ENCODE data around the gene SLC41A3. TPM values are rescaled to one million over a fixed set of nuclear protein-coding genes. Genes with fewer than 3 reads are reported as not detected.
"Not testable (repeated sequence)": the region's sequence is repeated elsewhere in the genome, so short reads cannot be mapped to it uniquely, and the experiment has no call there.

Gene SLC41A3
- total RNA-seq, 2 experiments from 2014 or later, result 25.6 to 30.0 TPM

DNA sequence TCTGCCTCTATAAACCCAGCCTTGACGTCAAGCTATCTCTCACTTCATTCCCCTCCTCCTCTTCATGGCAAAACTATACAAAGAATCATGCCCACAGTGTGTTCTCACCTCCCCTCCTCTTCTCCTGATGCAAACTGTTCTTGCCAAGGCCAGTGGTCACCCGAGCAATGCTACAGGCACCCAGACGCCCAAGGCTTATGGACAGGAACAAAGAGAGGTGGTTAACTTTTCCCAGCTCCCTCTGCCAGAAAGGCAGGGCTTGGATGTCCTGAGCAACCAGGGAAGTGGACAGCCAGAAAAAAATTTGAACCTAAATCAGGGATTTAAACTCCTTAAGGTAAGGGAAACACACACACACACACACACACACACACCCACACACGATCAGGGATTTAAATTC is 5.1 kb downstream of the SLC41A3 start:
- ChIA-PET POLR2A (no interaction called here), CTCF (no interaction called here)
- Mint-ChIP-seq H3K4me1 (peaks cover 5% of the 10 kb centered on the region), H3K27me3 (no peaks in the 10 kb centered on the region), H3K36me3 (ENCODE audit: low read depth) (no peaks in the 10 kb centered on the region), H3K27ac (no peak overlapping the region), H3K9me3 (peaks cover under 1% of the 10 kb centered on the region), H3K4me3 (no peak overlapping the region)
- no peak for DNase-seq

GRCh38 chr3:126077754-126078153 is 6.2 kb downstream of the SLC41A3 start:
- Mint-ChIP-seq H3K27me3 (no peaks in the 10 kb centered on the region), H3K27ac (no peak overlapping the region), H3K4me1 (peaks cover under 1% of the 10 kb centered on the region), H3K36me3 (ENCODE audit: low read depth) (peaks cover 2% of the 10 kb centered on the region), H3K9me3 (peaks cover 3% of the 10 kb centered on the region), H3K4me3 (no peak overlapping the region)
- ChIA-PET CTCF (no interaction called here), POLR2A (no interaction called here)
- DNase-seq, result no peak

DNA sequence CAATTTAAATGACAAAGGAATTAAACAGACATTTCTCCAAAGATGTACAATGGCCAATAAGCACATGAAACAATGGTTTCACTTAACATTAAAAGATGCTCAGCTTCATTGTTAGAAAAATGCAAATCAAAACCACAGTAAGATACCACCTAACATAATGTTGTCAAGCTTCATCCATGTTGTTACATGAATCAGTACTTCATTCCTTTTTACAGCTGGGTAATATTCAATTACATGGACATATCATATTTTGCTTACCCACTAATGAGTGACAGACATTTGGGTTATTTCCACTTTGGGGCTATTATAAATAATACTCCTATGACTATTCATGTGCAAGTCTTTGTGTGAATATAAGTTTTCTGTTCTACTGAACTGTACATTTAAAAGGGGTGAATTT is 7.8 kb downstream of the SLC41A3 start:
- H3K27ac Mint-ChIP-seq, result no peak overlapping the region
- peaks cover 3% of the 10 kb centered on the region for H3K9me3 Mint-ChIP-seq
- CTCF ChIA-PET, result no interaction called here
- H3K4me3 Mint-ChIP-seq, result no peak overlapping the region
- DNase-seq, result no peak
- POLR2A ChIA-PET, result no interaction called here
- H3K4me1 Mint-ChIP-seq, result no peaks in the 10 kb centered on the region
- peaks cover 4% of the 10 kb centered on the region for H3K36me3 Mint-ChIP-seq (ENCODE audit: low read depth)
- H3K27me3 Mint-ChIP-seq, result no peaks in the 10 kb centered on the region

- Mint-ChIP-seq H3K9me3 (peaks cover 3% of the 10 kb centered on the region), H3K27me3 (no peaks in the 10 kb centered on the region), H3K4me3 (no peak overlapping the region), H3K4me1 (no peaks in the 10 kb centered on the region), H3K36me3 (ENCODE audit: low read depth) (peaks cover 6% of the 10 kb centered on the region), H3K27ac (no peak overlapping the region)
- no peak for DNase-seq
- ChIA-PET CTCF (no interaction called here), POLR2A (interaction anchor here (0.8 kb wide), 1 partner anchor 14 kb away, joined by 5 read pairs; the partner anchor contains the start of gene SLC41A3)
These were observed 13.8 kb downstream of the SLC41A3 start for GRCh38 chr3:126070146-126070545.

GRCh38 chr3:126067959-126068358 is 16.0 kb downstream of the SLC41A3 start:
- Mint-ChIP-seq H3K36me3 (ENCODE audit: low read depth) (peaks cover 6% of the 10 kb centered on the region), H3K27ac (no peak overlapping the region), H3K4me3 (no peak overlapping the region), H3K4me1 (peaks cover 6% of the 10 kb centered on the region), H3K9me3 (no peaks in the 10 kb centered on the region), H3K27me3 (no peaks in the 10 kb centered on the region)
- POLR2A ChIA-PET, result no interaction called here
- CTCF ChIA-PET, result no interaction called here
- DNase-seq, result no peak

DNA sequence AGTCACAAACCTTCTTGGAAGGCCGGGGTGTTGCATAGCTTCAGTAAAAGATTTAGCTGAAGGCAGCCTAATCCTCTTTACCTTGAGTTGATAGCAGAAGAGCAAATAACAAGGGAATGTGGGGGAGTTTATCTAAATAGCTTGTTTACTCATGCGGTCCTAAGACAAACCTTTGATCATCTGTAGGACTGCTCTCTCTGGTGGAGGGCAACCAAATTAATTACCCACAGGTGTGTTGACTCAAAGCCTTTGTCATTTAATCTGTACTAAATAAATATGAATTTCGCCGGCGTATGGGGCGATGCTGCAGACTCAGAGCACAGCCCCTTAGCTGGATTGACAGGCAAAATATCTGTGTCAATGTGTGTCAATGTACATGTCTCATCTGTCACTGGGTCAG is 17.2 kb downstream of the SLC41A3 start:
- POLR2A ChIA-PET; CTCF ChIA-PET; H3K36me3 Mint-ChIP-seq (ENCODE audit: low read depth); H3K4me1 Mint-ChIP-seq; H3K27ac Mint-ChIP-seq; DNase-seq; H3K9me3 Mint-ChIP-seq; H3K27me3 Mint-ChIP-seq; H3K4me3 Mint-ChIP-seq: not testable (repeated sequence)

DNA sequence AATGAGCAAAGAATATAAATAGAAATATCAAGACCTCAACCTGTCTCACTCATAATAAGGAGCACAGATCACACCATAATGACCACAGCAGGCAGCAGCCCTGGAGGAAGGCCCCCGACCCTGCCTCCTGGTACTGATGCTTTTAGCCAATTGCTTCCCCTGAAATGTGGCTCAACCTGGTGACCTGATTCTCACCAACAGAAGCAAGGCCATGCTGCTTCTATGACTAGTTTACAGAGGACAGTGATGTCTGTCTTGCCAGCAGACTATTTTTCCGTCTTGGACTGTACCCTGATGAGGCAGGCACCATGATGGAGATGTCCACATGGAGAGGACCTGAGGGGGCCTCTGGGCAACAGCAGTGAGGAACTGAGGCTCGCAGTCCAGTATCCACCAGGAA is 18.0 kb downstream of the SLC41A3 start:
- Mint-ChIP-seq H3K27me3 (no peaks in the 10 kb centered on the region), H3K4me3 (no peak overlapping the region), H3K27ac (no peak overlapping the region), H3K9me3 (no peaks in the 10 kb centered on the region), H3K36me3 (ENCODE audit: low read depth) (peaks cover 3% of the 10 kb centered on the region), H3K4me1 (peaks cover 6% of the 10 kb centered on the region)
- POLR2A ChIA-PET, result interaction anchor here (1.3 kb wide), 1 partner anchor 14 kb away, joined by 3 read pairs; no protein-coding TSS in a partner anchor
- no peak for DNase-seq
- CTCF ChIA-PET, result no interaction called here

- ChIA-PET POLR2A (interaction anchor here (1.3 kb wide), 1 partner anchor 16 kb away, joined by 3 read pairs; no protein-coding TSS in a partner anchor), CTCF (no interaction called here)
- no peak for DNase-seq
- H3K9me3 Mint-ChIP-seq, result no peaks in the 10 kb centered on the region
- no peak overlapping the region for H3K27ac Mint-ChIP-seq
- peaks cover 6% of the 10 kb centered on the region for H3K4me1 Mint-ChIP-seq
- H3K27me3 Mint-ChIP-seq, result no peaks in the 10 kb centered on the region
- H3K36me3 Mint-ChIP-seq (ENCODE audit: low read depth), result peaks cover 3% of the 10 kb centered on the region
- no peak overlapping the region for H3K4me3 Mint-ChIP-seq
These were observed 19.2 kb downstream of the SLC41A3 start for GRCh38 chr3:126064627-126065258.

GRCh38 chr3:126063358-126063965 is 20.5 kb downstream of the SLC41A3 start:
- ChIA-PET POLR2A (no interaction called here), CTCF (interaction anchor here (1.4 kb wide), 1 partner anchor 23 kb away, joined by 4 read pairs; no protein-coding TSS in a partner anchor)
- H3K4me1 Mint-ChIP-seq, result peaks cover 6% of the 10 kb centered on the region
- no peaks in the 10 kb centered on the region for H3K27me3 Mint-ChIP-seq
- DNase-seq, result no peak
- peaks cover 3% of the 10 kb centered on the region for H3K36me3 Mint-ChIP-seq (ENCODE audit: low read depth)
- H3K27ac Mint-ChIP-seq, result no peak overlapping the region
- H3K9me3 Mint-ChIP-seq, result no peaks in the 10 kb centered on the region
- H3K4me3 Mint-ChIP-seq, result no peak overlapping the region

DNA sequence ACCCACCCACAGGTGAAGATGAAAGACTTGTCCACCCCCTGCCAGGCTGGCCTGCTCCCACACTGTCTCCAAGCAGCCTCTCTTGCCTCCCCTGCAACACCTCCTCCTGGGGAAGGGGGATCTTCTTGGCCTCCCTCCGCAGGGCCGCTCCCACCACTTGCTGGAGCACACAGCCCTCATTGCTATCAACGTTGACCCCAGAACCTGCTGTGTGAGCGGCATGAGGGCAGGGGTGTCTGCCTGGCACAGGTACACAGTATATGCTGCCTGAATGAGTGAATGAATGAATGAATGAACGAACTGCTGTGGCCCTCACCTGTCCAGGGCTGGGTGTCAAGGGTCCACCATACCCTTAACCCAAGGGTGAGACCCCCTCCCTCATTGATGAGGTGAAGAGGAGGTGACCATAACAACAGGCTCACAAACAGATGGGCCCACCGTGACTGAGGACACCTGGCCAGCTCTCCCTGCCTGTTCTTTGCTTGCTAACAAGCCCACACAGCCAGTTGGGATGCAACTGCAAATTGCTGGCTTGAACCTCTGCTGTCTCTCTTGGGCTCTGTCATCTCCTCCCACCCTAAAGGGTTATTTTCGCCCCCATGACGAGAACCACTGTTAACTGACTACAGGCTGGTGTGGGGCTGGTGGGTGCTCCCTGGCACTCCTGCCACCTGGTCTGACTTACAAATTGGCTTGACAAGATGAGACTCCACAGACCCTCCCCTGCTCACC is 22.5 kb downstream of the SLC41A3 start:
- no peak overlapping the region for H3K4me3 Mint-ChIP-seq
- ChIA-PET CTCF (no interaction called here), POLR2A (no interaction called here)
- H3K27ac Mint-ChIP-seq, result no peak overlapping the region
- H3K36me3 Mint-ChIP-seq (ENCODE audit: low read depth), result peaks cover 2% of the 10 kb centered on the region
- H3K4me1 Mint-ChIP-seq, result peaks cover 6% of the 10 kb centered on the region
- DNase-seq, result no peak
- H3K9me3 Mint-ChIP-seq, result no peaks in the 10 kb centered on the region
- H3K27me3 Mint-ChIP-seq, result no peaks in the 10 kb centered on the region

- Mint-ChIP-seq H3K4me1 (peaks cover 6% of the 10 kb centered on the region), H3K27me3 (no peaks in the 10 kb centered on the region), H3K9me3 (no peaks in the 10 kb centered on the region), H3K27ac (no peak overlapping the region), H3K4me3 (no peak overlapping the region), H3K36me3 (ENCODE audit: low read depth) (no peaks in the 10 kb centered on the region)
- ChIA-PET CTCF (no interaction called here), POLR2A (no interaction called here)
- DNase-seq, result no peak
These were observed 23.2 kb downstream of the SLC41A3 start for GRCh38 chr3:126060613-126061145.

DNA sequence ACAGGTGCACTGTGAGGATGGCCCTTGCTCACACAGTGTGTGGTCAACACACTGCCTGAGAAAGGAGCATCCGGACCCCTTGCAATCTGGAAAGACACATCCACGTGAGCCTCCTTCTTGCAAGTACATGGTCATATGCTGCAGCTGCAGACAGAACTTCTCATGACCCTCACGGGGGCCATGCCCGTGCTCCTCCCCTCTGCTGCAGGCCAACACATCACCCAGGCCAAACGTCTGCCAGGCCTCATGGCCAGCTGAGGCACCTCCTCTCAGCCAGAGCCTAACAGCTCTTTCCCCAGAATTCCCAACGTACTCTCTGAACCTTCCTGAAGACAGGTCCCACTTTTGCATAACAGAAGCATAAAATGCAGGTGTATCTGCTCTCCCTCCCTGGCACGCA is 25.3 kb downstream of the SLC41A3 start:
- Mint-ChIP-seq H3K4me3 (no peak overlapping the region), H3K4me1 (peaks cover 7% of the 10 kb centered on the region), H3K27ac (no peak overlapping the region), H3K27me3 (no peaks in the 10 kb centered on the region), H3K36me3 (ENCODE audit: low read depth) (no peaks in the 10 kb centered on the region), H3K9me3 (no peaks in the 10 kb centered on the region)
- no peak for DNase-seq
- ChIA-PET CTCF (interaction anchor here (0.8 kb wide), 1 partner anchor 12 kb away, joined by 3 read pairs; no protein-coding TSS in a partner anchor), POLR2A (no interaction called here)

DNA sequence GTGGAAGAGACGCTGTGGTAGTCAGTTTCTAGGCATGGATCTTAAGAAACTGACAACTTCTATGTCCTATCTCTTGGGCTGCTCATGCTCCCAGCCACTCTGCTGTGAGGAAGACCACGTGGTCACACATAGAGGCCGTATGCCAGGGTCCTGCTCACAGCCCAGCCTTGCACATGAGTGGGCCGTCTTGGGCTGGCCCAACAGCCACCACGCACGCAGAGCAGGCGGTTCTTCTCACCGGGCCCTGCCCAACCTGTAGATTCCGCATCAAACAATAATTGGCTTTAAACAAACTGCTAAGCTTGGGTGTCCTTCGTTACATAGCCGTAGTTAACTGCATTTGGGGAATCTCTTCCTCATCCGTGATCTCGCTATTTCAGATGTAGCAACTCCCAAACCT is 26.0 kb downstream of the SLC41A3 start:
- Mint-ChIP-seq H3K36me3 (ENCODE audit: low read depth) (no peaks in the 10 kb centered on the region), H3K27ac (no peak overlapping the region), H3K9me3 (no peaks in the 10 kb centered on the region), H3K4me3 (no peak overlapping the region), H3K4me1 (peaks cover 6% of the 10 kb centered on the region), H3K27me3 (no peaks in the 10 kb centered on the region)
- no peak for DNase-seq
- POLR2A ChIA-PET, result no interaction called here
- CTCF ChIA-PET, result interaction anchor here (0.8 kb wide), 1 partner anchor 11 kb away, joined by 3 read pairs; no protein-coding TSS in a partner anchor
